HTR-8/SVneo (cell line): ENCODE results near the gene PTPRR.

Source experiments
- DNase-seq: peaks from one replicate; pipeline ENCODE4 v3.0.0; 2011; ENCODE audit warnings: low spot score, mixed read lengths; ENCODE audit not compliant: insufficient read length
- FAIRE-seq: peaks from 2 replicates; lab custom pipeline; 2011; peaks lifted over from hg19 to GRCh38; lab: Jason Lieb, UNC

PTPRR gene

GRCh38 chr12:70845268-70845667 lies 75.3 kb downstream of the PTPRR start:
- DNase-seq, result no peak
- no peak for FAIRE-seq

- FAIRE-seq, result no peak
- DNase-seq, result no peak
Observed at GRCh38 chr12:70843363-70843762, 77.2 kb downstream of the PTPRR start.

GRCh38 chr12:70842942-70843341 lies 77.6 kb downstream of the PTPRR start:
- DNase-seq, result no peak
- FAIRE-seq, result no peak

- FAIRE-seq (no peak), DNase-seq (no peak)
Observed at GRCh38 chr12:70842136-70842535, 78.4 kb downstream of the PTPRR start.

GRCh38 chr12:70840656-70841350 lies 79.7 kb downstream of the PTPRR start:
- DNase-seq (no peak), FAIRE-seq (no peak)

GRCh38 chr12:70839544-70839943 lies 81.0 kb downstream of the PTPRR start:
- DNase-seq (no peak), FAIRE-seq (no peak)

GRCh38 chr12:70838127-70838526 lies 82.4 kb downstream of the PTPRR start:
- FAIRE-seq, result no peak
- DNase-seq, result no peak

GRCh38 chr12:70837026-70837425 lies 83.5 kb downstream of the PTPRR start:
- no peak for FAIRE-seq
- no peak for DNase-seq

GRCh38 chr12:70835948-70836347 lies 84.6 kb downstream of the PTPRR start:
- no peak for DNase-seq
- no peak for FAIRE-seq

GRCh38 chr12:70831543-70831942 lies 89.0 kb downstream of the PTPRR start:
- FAIRE-seq (no peak), DNase-seq (no peak)

GRCh38 chr12:70830221-70831061 lies 90.1 kb downstream of the PTPRR start:
- FAIRE-seq, result no peak
- no peak for DNase-seq

GRCh38 chr12:70829070-70829469 lies 91.5 kb downstream of the PTPRR start:
- DNase-seq (no peak), FAIRE-seq (no peak)

- FAIRE-seq, result no peak
- DNase-seq, result no peak
Observed at GRCh38 chr12:70828351-70828750, 92.2 kb downstream of the PTPRR start.

GRCh38 chr12:70826156-70826555 lies 94.4 kb downstream of the PTPRR start:
- DNase-seq, result no peak
- FAIRE-seq, result no peak

- FAIRE-seq, result no peak
- no peak for DNase-seq
Observed at GRCh38 chr12:70824511-70824910, 96.0 kb downstream of the PTPRR start.

- DNase-seq, result no peak
- no peak for FAIRE-seq
Observed at GRCh38 chr12:70823182-70823976, 97.2 kb downstream of the PTPRR start.

GRCh38 chr12:70822412-70822811 lies 98.1 kb downstream of the PTPRR start:
- DNase-seq, result no peak
- no peak for FAIRE-seq

- FAIRE-seq (no peak), DNase-seq (no peak)
Observed at GRCh38 chr12:70815971-70816391, 104.6 kb downstream of the PTPRR start.

- FAIRE-seq (no peak), DNase-seq (no peak)
Observed at GRCh38 chr12:70815056-70815455, 105.5 kb downstream of the PTPRR start.

- FAIRE-seq (no peak), DNase-seq (no peak)
Observed at GRCh38 chr12:70813559-70813958, 107.0 kb downstream of the PTPRR start.

GRCh38 chr12:70812136-70812535 lies 108.4 kb downstream of the PTPRR start:
- FAIRE-seq, result no peak

More at GRCh38 chr12:70812136-70812535, 108.4 kb downstream of the PTPRR start:
- no peak for DNase-seq
